Astrocyte of the spinal cord (primary cell): Measurements from ENCODE around the gene EPB41L3.
"Not testable (repeated sequence)": the region's sequence is repeated elsewhere in the genome, so short reads cannot be mapped to it uniquely, and the experiment has no call there.

ENCODE experiments used
- DNase-seq: peaks from one replicate; pipeline ENCODE4 v3.0.0; 2011; ENCODE audit warnings: low read depth, low spot score
- H3K4me3 ChIP-seq: 2 replicates; pipeline ENCODE4 v1.5.1; 2011; ENCODE audit warnings: low read depth, mild to moderate bottlenecking, low read length, moderate library complexity
- CTCF ChIP-seq: IDR thresholded peaks from 2 replicates; pipeline ENCODE4 v1.5.1; 2012; ENCODE audit warnings: low read depth, mild to moderate bottlenecking, low read length, inconsistent platforms
- in situ Hi-C: cut with HindIII; loops from 2 replicates; pipeline ENCODE4 v1.10.0; 2017; ENCODE audit warnings: low sequenced_read_pairs

The EPB41L3 gene

GRCh38 chr18:5574843-5575242 is 31.0 kb upstream of the EPB41L3 start:
- TF ChIP-seq CTCF = no peak
- no peak overlapping the region for H3K4me3 ChIP-seq
- DNase-seq = no peak
- in situ Hi-C loops = no loop called here

- in situ Hi-C loops = no loop called here
- no peak for DNase-seq
- TF ChIP-seq CTCF = no peak
- no peak overlapping the region for H3K4me3 ChIP-seq
These were observed 27.9 kb upstream of the EPB41L3 start for GRCh38 chr18:5571666-5572065.

GRCh38 chr18:5570613-5571012 is 26.8 kb upstream of the EPB41L3 start:
- peak; percentile 59 for DNase-seq
- H3K4me3 ChIP-seq, in situ Hi-C loops: not testable (repeated sequence)

GRCh38 chr18:5568416-5568815 is 24.6 kb upstream of the EPB41L3 start:
- no peak overlapping the region for H3K4me3 ChIP-seq
- in situ Hi-C loops = no loop called here
- no peak for DNase-seq
- no peak for TF ChIP-seq CTCF

- no peak for TF ChIP-seq CTCF
- in situ Hi-C loops = no loop called here
- no peak overlapping the region for H3K4me3 ChIP-seq
- no peak for DNase-seq
These were observed 15.1 kb upstream of the EPB41L3 start for GRCh38 chr18:5558851-5559250.

GRCh38 chr18:5556310-5556974 is 12.6 kb upstream of the EPB41L3 start:
- peak; percentile 62 for DNase-seq
- no peak overlapping the region for H3K4me3 ChIP-seq
- peak; percentile 17 for TF ChIP-seq CTCF
- in situ Hi-C loops = no loop called here

- H3K4me3 ChIP-seq = no peak overlapping the region
- DNase-seq = no peak
- no peak for TF ChIP-seq CTCF
- in situ Hi-C loops = no loop called here
These were observed 10.8 kb upstream of the EPB41L3 start for GRCh38 chr18:5554629-5555028.
